ENCODE data around the gene DMWD.

The DMWD gene

GRCh38 chr19:45792470-45793177 lies at the start of gene DMWD:
TSS of gene DMWD (minus strand) at chr19:45792845. CDS start at chr19:45792756, 89 bp downstream.
- DNase-seq, result peak; percentile 96

- no peak for DNase-seq
Observed at GRCh38 chr19:45842198-45842597, 49.6 kb upstream of the DMWD start.

GRCh38 chr19:45834970-45835369 lies 42.3 kb upstream of the DMWD start:
- DNase-seq, result no peak

- no peak for DNase-seq
Observed at GRCh38 chr19:45828945-45829344, 36.3 kb upstream of the DMWD start.

GRCh38 chr19:45828523-45828922 lies 35.9 kb upstream of the DMWD start:
- no peak for DNase-seq

GRCh38 chr19:45827459-45828093 lies 34.9 kb upstream of the DMWD start:
- no peak for DNase-seq

GRCh38 chr19:45826934-45827333 lies 34.3 kb upstream of the DMWD start:
- no peak for DNase-seq

GRCh38 chr19:45825917-45826893 lies 33.6 kb upstream of the DMWD start:
- no peak for DNase-seq

- DNase-seq, result no peak
Observed at GRCh38 chr19:45825263-45825605, 32.6 kb upstream of the DMWD start.

- no peak for DNase-seq
Observed at GRCh38 chr19:45824531-45825262, 32.1 kb upstream of the DMWD start.

GRCh38 chr19:45824041-45824471 lies 31.4 kb upstream of the DMWD start:
- DNase-seq, result peak; percentile 64

- DNase-seq, result no peak
Observed at GRCh38 chr19:45823182-45823581, 30.5 kb upstream of the DMWD start.

GRCh38 chr19:45822716-45823115 lies 30.1 kb upstream of the DMWD start:
- DNase-seq, result no peak

- DNase-seq, result no peak
Observed at GRCh38 chr19:45821570-45821969, 28.9 kb upstream of the DMWD start.

- DNase-seq, result no peak
Observed at GRCh38 chr19:45821103-45821521, 28.5 kb upstream of the DMWD start.

GRCh38 chr19:45820413-45821102 lies 27.9 kb upstream of the DMWD start:
- DNase-seq, result no peak

- no peak for DNase-seq
Observed at GRCh38 chr19:45819769-45820168, 27.1 kb upstream of the DMWD start.

GRCh38 chr19:45817725-45818301 lies 25.2 kb upstream of the DMWD start:
- DNase-seq, result no peak

- peak; percentile 78 for DNase-seq
Observed at GRCh38 chr19:45817010-45817724, 24.5 kb upstream of the DMWD start.

- DNase-seq, result no peak
Observed at GRCh38 chr19:45816236-45817009, 23.8 kb upstream of the DMWD start.
